ENCODE measurements around the gene SELENOO. TPM values are rescaled to one million over a fixed set of nuclear protein-coding genes. Genes with fewer than 3 reads are reported as not detected.
A peak's percentile ranks its signal among the peaks of the same experiment; 100 is the strongest.

SELENOO gene
- total and polyA plus RNA-seq, 12 donors, result 9.6 to 29.8 (median 12.2) TPM

DNA sequence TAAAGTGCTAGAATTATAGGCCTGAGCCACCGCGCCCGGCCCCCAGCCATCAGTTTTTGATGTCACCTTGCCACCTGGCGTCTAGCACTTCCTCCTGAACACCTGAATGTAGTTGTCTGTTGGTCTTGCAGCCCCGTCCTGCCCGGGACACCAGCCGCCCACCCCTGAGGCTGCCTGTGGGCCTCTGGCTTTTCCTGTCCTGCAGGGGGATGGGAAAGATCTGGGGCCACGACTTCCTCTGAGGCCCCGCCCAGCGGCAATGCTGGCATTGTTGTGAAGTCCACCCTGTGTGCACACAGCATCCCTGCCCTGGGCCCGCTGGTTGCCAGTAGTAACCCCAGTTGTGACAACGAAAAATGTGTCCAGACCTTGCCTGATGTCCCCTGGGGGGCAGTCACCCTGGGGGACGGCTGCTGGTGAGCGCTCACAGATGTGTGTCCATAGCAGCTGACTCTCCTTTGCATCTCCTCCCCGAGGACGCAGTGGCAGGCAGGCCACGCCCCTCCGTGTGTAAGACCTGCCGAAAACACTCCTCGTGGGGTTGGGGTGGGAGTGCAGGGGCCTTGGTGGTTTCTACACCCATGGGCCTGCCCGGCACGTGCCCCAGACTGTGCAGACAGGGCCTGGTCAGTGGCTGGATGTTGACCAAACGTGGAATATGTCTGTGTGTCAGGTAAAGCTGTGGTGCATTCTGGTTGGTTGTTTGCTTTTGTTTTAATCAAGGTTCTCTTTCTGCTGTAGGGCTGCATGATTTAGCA, 6.8 kb downstream of the SELENOO start:
- Histone ChIP-seq H3K36me3 (peaks cover 0 to 88% (median 41%) of the 10 kb centered on the region in 9 donors), H3K27ac (no peak overlapping the region), H3K4me1 (peaks cover 14 to 42% (median 27%) of the 10 kb centered on the region in 9 donors), H3K27me3 (no peaks in the 10 kb centered on the region), H3K9me3 (no peaks in the 10 kb centered on the region), H3K4me3 (no peak overlapping the region)
- DNase-seq, result no peak
- 65 to 67% methylated on average over 23 of the region's 23 CpGs for WGBS, 2 donors
- intact Hi-C loops (cut with DNase I), result loop anchor here in 6 of 10 donors (2.0 to 10.0 kb wide), 5 partner anchors 55 to 280 kb away; no protein-coding TSS in a partner anchor
- TF ChIP-seq, protein P1, sequence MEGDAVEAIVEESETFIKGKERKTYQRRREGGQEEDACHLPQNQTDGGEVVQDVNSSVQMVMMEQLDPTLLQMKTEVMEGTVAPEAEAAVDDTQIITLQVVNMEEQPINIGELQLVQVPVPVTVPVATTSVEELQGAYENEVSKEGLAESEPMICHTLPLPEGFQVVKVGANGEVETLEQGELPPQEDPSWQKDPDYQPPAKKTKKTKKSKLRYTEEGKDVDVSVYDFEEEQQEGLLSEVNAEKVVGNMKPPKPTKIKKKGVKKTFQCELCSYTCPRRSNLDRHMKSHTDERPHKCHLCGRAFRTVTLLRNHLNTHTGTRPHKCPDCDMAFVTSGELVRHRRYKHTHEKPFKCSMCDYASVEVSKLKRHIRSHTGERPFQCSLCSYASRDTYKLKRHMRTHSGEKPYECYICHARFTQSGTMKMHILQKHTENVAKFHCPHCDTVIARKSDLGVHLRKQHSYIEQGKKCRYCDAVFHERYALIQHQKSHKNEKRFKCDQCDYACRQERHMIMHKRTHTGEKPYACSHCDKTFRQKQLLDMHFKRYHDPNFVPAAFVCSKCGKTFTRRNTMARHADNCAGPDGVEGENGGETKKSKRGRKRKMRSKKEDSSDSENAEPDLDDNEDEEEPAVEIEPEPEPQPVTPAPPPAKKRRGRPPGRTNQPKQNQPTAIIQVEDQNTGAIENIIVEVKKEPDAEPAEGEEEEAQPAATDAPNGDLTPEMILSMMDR (IDR thresholded peaks at IDR 0.05), result no peak
- ATAC-seq, result peak in 2 of 8 donors; percentile 8 to 15

DNA sequence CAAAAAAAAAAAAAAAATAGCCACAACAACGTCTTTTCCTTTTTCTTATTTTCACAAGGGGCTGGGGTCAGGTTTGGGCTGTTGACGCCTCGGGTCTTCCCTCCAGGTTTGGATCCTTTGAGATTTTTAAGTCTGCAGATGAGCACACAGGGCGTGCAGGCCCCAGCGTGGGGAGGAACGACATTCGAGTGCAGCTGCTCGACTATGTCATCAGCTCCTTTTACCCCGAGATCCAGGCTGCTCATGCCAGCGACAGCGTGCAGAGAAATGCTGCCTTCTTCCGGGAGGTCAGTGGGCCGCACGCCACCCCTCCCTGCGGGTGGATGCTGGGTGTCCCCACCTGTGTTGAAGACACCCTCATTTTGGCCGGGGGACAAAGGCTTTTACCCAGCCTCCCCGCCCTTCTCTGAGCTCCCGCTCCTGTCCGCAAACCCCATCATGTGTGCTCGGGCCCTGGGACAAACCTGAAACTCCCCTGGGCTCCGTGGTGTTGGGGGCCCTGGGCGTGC, 7.7 kb downstream of the SELENOO start:
- peaks cover 13 to 38% (median 24%) of the 10 kb centered on the region in 9 donors for H3K4me1 ChIP-seq
- H3K27ac ChIP-seq, result no peak overlapping the region
- H3K9me3 ChIP-seq, result no peaks in the 10 kb centered on the region
- WGBS, 2 donors, result 85 to 89% methylated on average over 22 of the region's 22 CpGs
- DNase-seq (no peak), ATAC-seq (no peak)
- H3K27me3 ChIP-seq, result no peaks in the 10 kb centered on the region
- H3K36me3 ChIP-seq, result peaks cover 0 to 94% (median 41%) of the 10 kb centered on the region in 9 donors
- intact Hi-C loops (cut with DNase I), result loop anchor here in 5 of 10 donors (2.0 to 10.0 kb wide), 5 partner anchors 56 to 281 kb away; no protein-coding TSS in a partner anchor
- no peak overlapping the region for H3K4me3 ChIP-seq
- TF ChIP-seq, protein P1 (IDR thresholded peaks at IDR 0.05), result no peak

DNA sequence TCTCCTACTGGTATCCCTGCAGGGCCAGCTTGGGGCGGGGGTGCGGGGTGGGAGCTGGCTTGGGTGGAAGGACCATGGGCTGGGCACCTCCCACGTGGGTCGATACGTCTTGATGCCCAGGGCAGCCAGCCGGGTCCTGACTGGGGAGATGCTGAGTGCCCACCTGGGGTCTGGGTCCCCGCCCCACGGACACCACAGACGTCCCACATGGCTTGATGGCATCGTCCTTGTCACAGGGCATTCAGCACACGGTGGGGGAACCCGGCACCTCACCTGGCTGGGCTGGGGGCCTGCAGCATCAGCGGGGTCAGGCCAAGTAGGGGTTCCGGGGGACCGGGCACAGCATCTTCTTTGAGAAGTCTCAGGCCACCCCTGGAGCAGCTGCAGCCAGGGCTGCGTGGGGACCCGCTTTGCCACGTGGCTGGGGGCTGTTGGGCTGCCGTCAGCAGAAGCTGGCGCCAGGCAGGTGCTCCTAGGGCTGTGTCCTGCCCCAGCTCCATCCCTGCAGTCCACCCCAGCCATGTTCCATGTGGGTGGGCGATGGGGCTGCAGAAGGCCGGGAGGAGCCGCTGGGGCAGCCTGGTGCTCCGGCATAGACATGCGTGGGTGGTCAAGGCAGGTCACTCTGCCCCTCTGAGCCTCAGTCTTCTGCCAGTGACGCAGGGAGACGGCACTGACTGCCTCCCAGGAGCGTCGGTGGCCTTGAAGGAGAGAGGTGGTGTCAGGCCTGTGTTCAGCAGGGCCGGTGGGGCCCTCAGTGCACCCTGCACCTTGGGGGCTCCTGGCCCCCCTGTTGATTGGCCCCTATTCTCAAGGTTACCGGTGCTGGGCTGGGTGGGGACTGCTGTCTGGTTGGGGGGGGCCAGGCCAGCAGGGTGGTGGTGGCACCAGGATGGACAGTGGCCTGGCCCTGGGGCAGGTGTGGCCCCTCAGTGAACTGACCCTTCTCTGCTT, 8.4 kb downstream of the SELENOO start:
- intact Hi-C loops (cut with DNase I), result loop anchor here in 5 of 10 donors (2.0 to 10.0 kb wide), 5 partner anchors 57 to 282 kb away; no protein-coding TSS in a partner anchor
- peaks cover 0 to 94% (median 37%) of the 10 kb centered on the region in 9 donors for H3K36me3 ChIP-seq
- H3K4me1 ChIP-seq, result peaks cover 13 to 38% (median 24%) of the 10 kb centered on the region in 9 donors
- H3K9me3 ChIP-seq, result no peaks in the 10 kb centered on the region
- ATAC-seq (peak in 6 of 8 donors; percentile 1 to 18 (median 5)), DNase-seq (no peak)
- H3K27me3 ChIP-seq, result no peaks in the 10 kb centered on the region
- WGBS, 2 donors, result 81 to 82% methylated on average over 31 of the region's 31 CpGs
- no peak overlapping the region for H3K27ac ChIP-seq
- no peak overlapping the region for H3K4me3 ChIP-seq
- TF ChIP-seq, protein P1 (IDR thresholded peaks at IDR 0.05), result no peak

DNA sequence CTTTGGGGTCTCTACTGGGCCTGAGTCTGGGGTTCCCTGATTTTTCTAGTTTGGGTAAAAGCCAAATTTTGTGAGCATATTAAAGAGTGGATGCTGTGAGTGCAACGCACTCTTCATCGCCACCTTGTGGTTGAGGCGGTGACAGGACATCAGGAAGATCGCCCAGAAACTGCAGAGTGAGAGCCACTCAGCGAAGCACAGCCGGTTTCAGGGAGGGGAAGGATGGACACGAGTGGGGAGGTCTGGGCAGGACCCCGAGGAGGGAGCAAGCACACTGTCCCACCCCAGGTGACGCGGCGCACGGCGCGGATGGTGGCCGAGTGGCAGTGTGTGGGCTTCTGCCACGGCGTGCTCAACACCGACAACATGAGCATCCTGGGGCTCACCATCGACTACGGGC, 9.1 kb downstream of the SELENOO start:
- no peaks in the 10 kb centered on the region for H3K9me3 ChIP-seq
- intact Hi-C loops (cut with DNase I), result loop anchor here in 7 of 10 donors (1.0 to 10.0 kb wide), 8 partner anchors 58 to 283 kb away; no protein-coding TSS in a partner anchor
- DNase-seq (peak in 1 of 2 donors; percentile 58), ATAC-seq (peak in 7 of 8 donors; percentile 15 to 55 (median 34))
- TF ChIP-seq, protein P1 (IDR thresholded peaks at IDR 0.05), result peak; percentile 74 to 86 (median 83)
- peaks cover 13 to 36% (median 23%) of the 10 kb centered on the region in 9 donors for H3K4me1 ChIP-seq
- no peak overlapping the region for H3K27ac ChIP-seq
- H3K36me3 ChIP-seq, result peaks cover 0 to 94% (median 37%) of the 10 kb centered on the region in 9 donors
- no peak overlapping the region for H3K4me3 ChIP-seq
- 62 to 65% methylated on average over 20 of the region's 20 CpGs for WGBS, 2 donors
- no peaks in the 10 kb centered on the region for H3K27me3 ChIP-seq

All from heart right ventricle (tissue), 16 donors.